ENCODE results near the gene PRKN. TPM values are rescaled to one million over a fixed set of nuclear protein-coding genes. Genes with fewer than 3 reads are reported as not detected.
A peak's percentile ranks its signal among the peaks of the same experiment; 100 is the strongest.

Gene PRKN
- total and polyA plus RNA-seq, 2 experiments from 2014 or later: 0.10 to 0.84 TPM

DNA sequence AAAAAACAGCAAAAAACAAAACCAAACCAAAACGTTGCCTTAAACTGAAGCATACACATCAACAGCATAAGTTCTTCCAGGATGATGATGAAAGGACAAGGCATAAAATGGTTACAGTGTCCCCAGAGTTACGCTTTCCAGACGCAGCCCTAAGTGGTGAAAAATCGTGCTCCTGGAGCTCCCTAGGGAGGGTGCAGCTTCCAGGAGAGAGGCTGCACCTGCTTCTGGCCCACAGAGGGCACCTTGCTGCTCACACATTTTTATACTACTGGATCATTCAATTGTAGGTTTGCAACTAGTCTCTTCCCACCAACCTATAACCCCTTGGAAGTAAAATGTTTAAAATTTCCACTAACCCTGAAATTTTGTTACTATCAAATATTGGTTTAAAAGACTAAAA lies 115.0 kb downstream of the PRKN start:
- TF ChIP-seq CREB1 (CRISPR knock-in tag; IDR thresholded peaks at IDR 0.05; ENCODE audit: low read depth) (no peak), STAT1 (IDR thresholded peaks at IDR 0.05; ENCODE audit: unreplicated experiment) (no peak), EZH2 (IDR thresholded peaks at IDR 0.05; ENCODE audit: low read depth, unreplicated experiment) (no peak), POLR2AphosphoS5 (IDR thresholded peaks at IDR 0.05; ENCODE audit: low read depth) (no peak), JUNB (IDR thresholded peaks at IDR 0.05; ENCODE audit: unreplicated experiment) (no peak)
- TF ChIP-seq, protein P1, sequence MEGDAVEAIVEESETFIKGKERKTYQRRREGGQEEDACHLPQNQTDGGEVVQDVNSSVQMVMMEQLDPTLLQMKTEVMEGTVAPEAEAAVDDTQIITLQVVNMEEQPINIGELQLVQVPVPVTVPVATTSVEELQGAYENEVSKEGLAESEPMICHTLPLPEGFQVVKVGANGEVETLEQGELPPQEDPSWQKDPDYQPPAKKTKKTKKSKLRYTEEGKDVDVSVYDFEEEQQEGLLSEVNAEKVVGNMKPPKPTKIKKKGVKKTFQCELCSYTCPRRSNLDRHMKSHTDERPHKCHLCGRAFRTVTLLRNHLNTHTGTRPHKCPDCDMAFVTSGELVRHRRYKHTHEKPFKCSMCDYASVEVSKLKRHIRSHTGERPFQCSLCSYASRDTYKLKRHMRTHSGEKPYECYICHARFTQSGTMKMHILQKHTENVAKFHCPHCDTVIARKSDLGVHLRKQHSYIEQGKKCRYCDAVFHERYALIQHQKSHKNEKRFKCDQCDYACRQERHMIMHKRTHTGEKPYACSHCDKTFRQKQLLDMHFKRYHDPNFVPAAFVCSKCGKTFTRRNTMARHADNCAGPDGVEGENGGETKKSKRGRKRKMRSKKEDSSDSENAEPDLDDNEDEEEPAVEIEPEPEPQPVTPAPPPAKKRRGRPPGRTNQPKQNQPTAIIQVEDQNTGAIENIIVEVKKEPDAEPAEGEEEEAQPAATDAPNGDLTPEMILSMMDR (conservative IDR thresholded peaks at IDR 0.05; ENCODE audit: low read depth in 2 of 2): peak; percentile 18 to 42; a peak in 3 of 4 replicates
- TF ChIP-seq, protein P2, sequence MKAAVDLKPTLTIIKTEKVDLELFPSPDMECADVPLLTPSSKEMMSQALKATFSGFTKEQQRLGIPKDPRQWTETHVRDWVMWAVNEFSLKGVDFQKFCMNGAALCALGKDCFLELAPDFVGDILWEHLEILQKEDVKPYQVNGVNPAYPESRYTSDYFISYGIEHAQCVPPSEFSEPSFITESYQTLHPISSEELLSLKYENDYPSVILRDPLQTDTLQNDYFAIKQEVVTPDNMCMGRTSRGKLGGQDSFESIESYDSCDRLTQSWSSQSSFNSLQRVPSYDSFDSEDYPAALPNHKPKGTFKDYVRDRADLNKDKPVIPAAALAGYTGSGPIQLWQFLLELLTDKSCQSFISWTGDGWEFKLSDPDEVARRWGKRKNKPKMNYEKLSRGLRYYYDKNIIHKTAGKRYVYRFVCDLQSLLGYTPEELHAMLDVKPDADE (IDR thresholded peaks at IDR 0.05): no peak
- TF ChIP-seq, protein P3, sequence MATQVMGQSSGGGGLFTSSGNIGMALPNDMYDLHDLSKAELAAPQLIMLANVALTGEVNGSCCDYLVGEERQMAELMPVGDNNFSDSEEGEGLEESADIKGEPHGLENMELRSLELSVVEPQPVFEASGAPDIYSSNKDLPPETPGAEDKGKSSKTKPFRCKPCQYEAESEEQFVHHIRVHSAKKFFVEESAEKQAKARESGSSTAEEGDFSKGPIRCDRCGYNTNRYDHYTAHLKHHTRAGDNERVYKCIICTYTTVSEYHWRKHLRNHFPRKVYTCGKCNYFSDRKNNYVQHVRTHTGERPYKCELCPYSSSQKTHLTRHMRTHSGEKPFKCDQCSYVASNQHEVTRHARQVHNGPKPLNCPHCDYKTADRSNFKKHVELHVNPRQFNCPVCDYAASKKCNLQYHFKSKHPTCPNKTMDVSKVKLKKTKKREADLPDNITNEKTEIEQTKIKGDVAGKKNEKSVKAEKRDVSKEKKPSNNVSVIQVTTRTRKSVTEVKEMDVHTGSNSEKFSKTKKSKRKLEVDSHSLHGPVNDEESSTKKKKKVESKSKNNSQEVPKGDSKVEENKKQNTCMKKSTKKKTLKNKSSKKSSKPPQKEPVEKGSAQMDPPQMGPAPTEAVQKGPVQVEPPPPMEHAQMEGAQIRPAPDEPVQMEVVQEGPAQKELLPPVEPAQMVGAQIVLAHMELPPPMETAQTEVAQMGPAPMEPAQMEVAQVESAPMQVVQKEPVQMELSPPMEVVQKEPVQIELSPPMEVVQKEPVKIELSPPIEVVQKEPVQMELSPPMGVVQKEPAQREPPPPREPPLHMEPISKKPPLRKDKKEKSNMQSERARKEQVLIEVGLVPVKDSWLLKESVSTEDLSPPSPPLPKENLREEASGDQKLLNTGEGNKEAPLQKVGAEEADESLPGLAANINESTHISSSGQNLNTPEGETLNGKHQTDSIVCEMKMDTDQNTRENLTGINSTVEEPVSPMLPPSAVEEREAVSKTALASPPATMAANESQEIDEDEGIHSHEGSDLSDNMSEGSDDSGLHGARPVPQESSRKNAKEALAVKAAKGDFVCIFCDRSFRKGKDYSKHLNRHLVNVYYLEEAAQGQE (IDR thresholded peaks at IDR 0.05; ENCODE audit: unreplicated experiment): no peak
- H3K36me3 ChIP-seq (ENCODE audit: insufficient read depth): no peaks in the 10 kb centered on the region
- no peak overlapping the region for H3K4me2 ChIP-seq
- no peaks in the 10 kb centered on the region for H3K79me2 ChIP-seq (replicated peaks; ENCODE audit: insufficient read depth)
- H3K4me1 Mint-ChIP-seq: no peaks in the 10 kb centered on the region
- no peaks in the 10 kb centered on the region for H4K20me1 ChIP-seq (replicated peaks; ENCODE audit: insufficient read depth)
- no peak overlapping the region for H3K27ac ChIP-seq (ENCODE audit: low read depth)
- H3K27me3 ChIP-seq (ENCODE audit: insufficient read depth): no peaks in the 10 kb centered on the region
- ATAC-seq (peak; percentile 72), DNase-seq (ENCODE audit: low spot score) (peak; percentile 35)
- H3F3A ChIP-seq (replicated peaks; ENCODE audit: low read depth): no peaks in the 10 kb centered on the region
- no peaks in the 10 kb centered on the region for H3K36me3 Mint-ChIP-seq (ENCODE audit: low read depth)
- no peaks in the 10 kb centered on the region for H3K9me2 ChIP-seq (ENCODE audit: insufficient read depth)
- no peak overlapping the region for H3K4me3 Mint-ChIP-seq
- H3K9me3 Mint-ChIP-seq: no peaks in the 10 kb centered on the region
- H3K27me3 Mint-ChIP-seq (ENCODE audit: insufficient read depth, low read depth, poor library complexity): no peaks in the 10 kb centered on the region
- H3K27ac Mint-ChIP-seq: no peak overlapping the region
- H3K4me3 ChIP-seq: no peak overlapping the region
- H2AFZ ChIP-seq: no peak overlapping the region
- no peaks in the 10 kb centered on the region for H3K4me1 ChIP-seq (ENCODE audit: insufficient read depth)

DNA sequence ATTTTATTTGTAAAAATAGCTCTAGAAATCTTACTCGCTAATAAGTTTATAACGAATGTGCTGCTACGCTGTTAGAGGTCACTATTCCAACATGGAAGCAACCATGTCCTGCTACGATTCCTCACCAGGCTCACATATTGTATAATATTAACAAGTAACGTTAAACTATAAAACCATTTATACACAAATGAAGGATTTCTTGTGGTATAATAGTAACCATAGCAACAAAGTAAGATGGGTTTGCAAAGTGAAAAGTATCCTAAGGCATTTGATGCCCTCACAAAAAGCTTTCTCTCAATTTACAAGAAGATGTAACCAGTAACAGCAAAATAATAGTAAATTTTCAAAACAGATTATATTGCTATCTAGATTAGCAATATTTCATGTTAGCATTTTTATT lies 117.2 kb downstream of the PRKN start:
- Histone ChIP-seq H2AFZ (no peak overlapping the region), H3K4me1 (ENCODE audit: insufficient read depth) (no peaks in the 10 kb centered on the region), H4K20me1 (replicated peaks; ENCODE audit: insufficient read depth) (no peaks in the 10 kb centered on the region), H3K27me3 (ENCODE audit: insufficient read depth) (no peaks in the 10 kb centered on the region), H3K27ac (ENCODE audit: low read depth) (no peak overlapping the region), H3K4me2 (no peak overlapping the region), H3K9me2 (ENCODE audit: insufficient read depth) (no peaks in the 10 kb centered on the region), H3K36me3 (ENCODE audit: insufficient read depth) (no peaks in the 10 kb centered on the region), H3K79me2 (replicated peaks; ENCODE audit: insufficient read depth) (no peaks in the 10 kb centered on the region), H3K4me3 (no peak overlapping the region), H3F3A (replicated peaks; ENCODE audit: low read depth) (no peaks in the 10 kb centered on the region)
- Mint-ChIP-seq H3K4me3 (no peak overlapping the region), H3K36me3 (ENCODE audit: low read depth) (no peaks in the 10 kb centered on the region), H3K27ac (no peak overlapping the region), H3K4me1 (no peaks in the 10 kb centered on the region), H3K9me3 (no peaks in the 10 kb centered on the region), H3K27me3 (ENCODE audit: insufficient read depth, low read depth, poor library complexity) (no peaks in the 10 kb centered on the region)
- ATAC-seq (no peak), DNase-seq (ENCODE audit: low spot score) (no peak)
- TF ChIP-seq, protein P1 (conservative IDR thresholded peaks at IDR 0.05; ENCODE audit: low read depth in 2 of 2): no peak
- TF ChIP-seq, protein P3 (IDR thresholded peaks at IDR 0.05; ENCODE audit: unreplicated experiment): no peak
- no peak for TF ChIP-seq POLR2AphosphoS5 (IDR thresholded peaks at IDR 0.05; ENCODE audit: low read depth)
- no peak for TF ChIP-seq STAT1 (IDR thresholded peaks at IDR 0.05; ENCODE audit: unreplicated experiment)
- TF ChIP-seq EZH2 (IDR thresholded peaks at IDR 0.05; ENCODE audit: low read depth, unreplicated experiment): no peak

All from GM23338 (cell line).